Ureter (tissue), 1 donor: ENCODE results near the gene PRICKLE2. TPM values are rescaled to one million over a fixed set of nuclear protein-coding genes. Genes with fewer than 3 reads are reported as not detected.

Experiments used
- DNase-seq: peaks from one replicate; pipeline ENCODE4 v3.0.0-alpha.2; 2020; ENCODE audit warnings: low spot score
- total RNA-seq: library from RNA; stranded (reverse); gene quantifications from one replicate; pipeline ENCODE4 v1.2.4, GENCODE V29; 2023
- donor health status: DM: yes; HTN: yes; CAD: no.

Gene PRICKLE2
- total RNA-seq, 1 donor from 2014 or later: 43.7 TPM

DNA sequence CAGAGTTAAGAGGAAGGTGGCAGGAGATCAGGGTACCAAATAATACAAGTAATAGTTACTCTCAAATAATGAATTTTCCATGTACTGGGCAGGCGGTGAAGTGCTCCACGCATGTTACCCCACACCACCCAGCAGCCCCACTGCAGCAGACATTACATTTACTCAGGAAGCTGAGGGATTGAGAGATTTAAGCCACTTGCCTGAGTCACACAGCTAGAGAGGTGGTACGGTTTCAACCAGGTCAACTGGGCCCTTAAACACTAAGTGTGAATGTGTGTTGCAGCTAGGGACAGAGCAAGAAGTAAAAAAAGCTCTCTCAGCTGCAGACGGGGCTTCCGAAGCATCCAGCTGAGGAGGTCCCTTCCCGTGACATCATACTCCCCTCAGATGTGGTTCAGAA lies 91.3 kb downstream of the PRICKLE2 start:
- no peak for DNase-seq

DNA sequence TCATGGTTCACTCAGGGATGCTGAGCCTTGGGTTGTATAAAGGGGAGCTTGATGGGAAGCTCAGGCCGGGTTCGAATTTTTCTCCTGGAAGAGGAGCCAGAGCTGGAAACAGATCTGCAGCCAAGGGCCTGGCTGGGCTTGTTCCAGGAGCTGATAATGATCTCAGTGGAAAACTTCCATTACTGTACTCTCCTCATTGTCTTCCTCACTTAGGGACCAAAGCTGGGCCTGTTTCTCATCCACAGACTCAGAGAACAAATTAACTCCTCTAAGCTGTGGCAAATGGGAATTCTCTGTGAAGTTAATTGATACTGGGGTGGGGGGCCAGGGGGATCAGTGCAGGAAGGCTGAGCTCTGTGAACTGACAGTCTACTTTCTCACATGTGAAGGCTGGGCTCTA lies 92.0 kb downstream of the PRICKLE2 start:
- no peak for DNase-seq

DNA sequence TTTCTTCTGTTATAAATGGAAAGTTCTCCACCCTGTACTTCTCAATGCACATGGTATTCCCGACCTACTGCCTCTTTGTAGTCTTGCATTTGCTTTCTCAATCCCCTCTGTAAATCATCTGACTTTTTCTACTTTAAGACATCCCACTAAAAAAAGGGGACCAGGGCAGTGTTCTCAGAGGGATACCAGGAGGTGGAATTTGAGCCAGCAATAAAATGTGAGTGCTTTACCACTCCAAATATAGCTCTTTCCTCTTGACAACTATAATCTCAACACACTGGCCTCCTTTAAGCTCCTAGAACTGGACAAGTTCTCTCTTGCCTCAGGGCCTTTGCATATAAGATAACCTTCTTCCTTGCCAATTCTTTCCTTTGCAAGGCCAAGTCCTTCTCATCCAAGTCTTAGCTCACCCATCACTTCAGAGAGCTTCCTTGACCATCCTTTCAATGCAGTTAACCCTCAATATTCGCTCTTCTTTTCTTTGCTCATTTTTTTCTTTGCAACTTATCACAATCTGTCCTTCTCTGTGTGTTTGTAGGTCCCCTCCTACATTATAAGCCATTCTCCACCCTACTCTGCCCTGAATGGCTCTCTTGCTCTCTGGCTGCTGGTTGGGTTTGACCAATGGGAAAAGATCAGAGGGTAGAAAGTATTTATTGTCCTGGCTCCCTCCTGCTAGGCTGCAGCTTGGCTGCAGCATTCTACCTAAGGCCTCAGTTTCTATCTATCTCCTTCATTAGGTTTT lies 93.4 kb downstream of the PRICKLE2 start:
- DNase-seq: no peak

DNA sequence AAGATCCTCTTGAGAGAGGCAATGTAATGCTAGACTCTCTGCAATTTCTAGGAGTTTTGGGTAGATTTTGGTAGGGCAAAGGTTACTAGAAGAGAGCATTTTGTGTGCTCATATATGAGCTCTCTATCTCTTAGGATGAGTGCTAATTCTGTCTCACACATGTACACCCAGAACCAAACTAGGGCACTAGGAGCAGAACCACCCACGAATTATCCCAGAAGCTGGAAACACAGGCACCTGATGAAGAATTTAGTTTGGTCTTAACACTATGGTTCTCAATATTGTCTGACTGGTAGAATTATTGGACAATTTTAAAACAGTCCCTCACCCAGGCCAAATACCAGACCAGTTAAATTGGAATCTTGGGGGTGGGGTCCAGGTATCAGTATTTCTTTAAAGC lies 94.8 kb downstream of the PRICKLE2 start:
- no peak for DNase-seq

DNA sequence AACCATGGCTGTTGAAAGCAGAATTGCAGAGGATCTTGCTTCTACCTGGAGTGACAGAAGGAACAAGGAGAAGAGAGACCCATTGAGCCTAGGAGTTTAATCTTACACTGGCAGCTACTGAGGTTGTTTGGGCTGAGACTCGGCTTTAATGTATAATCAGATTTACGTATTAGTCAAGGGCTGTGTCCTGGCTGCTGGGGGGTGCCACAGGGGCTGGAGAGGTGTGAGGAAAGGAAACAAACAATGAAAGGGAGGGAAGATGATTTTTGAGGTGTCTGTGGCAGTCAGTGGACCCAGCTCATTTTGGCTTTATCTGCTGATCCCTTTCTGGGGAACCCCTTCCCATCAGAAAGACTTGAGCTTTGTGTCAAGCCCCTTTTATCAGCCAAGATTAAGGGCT lies 95.7 kb downstream of the PRICKLE2 start:
- DNase-seq: no peak

DNA sequence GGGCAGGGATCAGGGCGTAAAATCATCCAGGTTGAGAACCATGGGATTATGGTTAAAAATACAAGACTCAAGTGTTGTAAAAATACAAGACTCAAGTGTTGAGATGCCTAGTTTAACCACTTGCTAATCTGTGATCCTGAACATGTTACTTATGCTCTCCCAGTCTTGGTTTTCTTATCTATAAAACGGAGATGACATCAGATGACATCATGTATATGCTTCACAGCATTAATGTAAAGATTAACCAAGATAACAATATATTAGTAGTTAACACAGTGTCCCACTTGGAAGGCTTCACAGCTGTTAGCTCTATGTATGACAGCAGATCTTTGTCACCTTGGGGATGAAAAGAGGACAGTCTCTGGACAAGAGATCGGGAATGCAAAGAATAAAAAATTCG lies 96.2 kb downstream of the PRICKLE2 start:
- DNase-seq: no peak

DNA sequence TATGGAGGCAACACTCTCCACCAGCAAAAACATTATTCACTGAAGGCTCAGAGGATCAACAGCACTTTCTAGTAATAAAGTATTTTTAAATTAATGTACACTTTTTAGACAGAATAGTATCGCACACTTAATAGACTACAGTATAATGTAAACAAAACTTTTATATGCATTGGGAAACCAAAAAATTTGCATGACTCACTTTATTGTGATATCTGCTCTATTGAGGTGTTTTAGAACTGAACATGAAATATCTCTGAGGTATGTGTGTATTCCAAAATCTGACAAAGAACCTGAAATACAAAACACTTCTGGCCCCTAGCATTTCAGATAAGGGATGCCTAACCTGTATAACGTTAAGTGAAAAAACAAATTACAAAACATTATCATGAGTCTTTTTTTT lies 99.7 kb downstream of the PRICKLE2 start:
- no peak for DNase-seq

DNA sequence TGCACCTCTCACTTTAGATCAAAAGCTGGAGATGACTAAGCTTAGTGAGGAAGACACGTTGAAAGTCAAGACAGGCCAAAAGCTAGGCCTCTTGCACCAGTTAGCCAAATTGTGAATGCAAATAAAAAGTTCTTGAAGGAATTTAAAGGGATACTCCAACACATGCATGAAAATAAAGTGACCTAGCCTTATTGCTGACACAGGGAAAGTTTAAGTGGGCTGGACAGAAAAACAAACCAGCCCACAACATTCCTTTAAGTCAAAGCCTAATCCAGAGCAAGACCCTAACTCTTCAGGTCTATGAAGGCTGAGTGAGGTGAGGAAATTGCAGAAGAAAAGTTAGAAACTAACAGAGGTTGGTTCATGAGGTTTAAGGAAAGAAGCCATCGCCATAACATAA lies 101.3 kb downstream of the PRICKLE2 start:
- DNase-seq: no peak

DNA sequence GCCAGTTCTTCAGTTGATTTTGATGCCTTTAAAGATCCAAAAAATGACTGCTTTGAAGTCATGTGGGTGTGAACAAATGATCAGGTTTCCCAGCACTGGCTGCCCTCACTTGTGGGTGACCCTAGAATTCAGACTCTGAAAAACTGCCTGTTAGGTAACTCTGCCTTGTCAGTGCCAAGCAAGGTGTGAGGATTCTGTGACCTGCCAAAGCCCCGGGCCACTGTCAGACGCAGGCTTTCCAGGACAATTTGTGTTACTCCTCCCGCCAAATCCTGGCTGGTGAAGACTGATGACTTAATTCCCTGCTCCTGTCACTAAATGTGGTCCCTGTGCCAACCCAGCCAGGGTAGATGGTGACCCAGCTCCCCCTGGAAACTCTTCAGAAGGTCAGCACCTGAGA lies 102.8 kb downstream of the PRICKLE2 start:
- no peak for DNase-seq

DNA sequence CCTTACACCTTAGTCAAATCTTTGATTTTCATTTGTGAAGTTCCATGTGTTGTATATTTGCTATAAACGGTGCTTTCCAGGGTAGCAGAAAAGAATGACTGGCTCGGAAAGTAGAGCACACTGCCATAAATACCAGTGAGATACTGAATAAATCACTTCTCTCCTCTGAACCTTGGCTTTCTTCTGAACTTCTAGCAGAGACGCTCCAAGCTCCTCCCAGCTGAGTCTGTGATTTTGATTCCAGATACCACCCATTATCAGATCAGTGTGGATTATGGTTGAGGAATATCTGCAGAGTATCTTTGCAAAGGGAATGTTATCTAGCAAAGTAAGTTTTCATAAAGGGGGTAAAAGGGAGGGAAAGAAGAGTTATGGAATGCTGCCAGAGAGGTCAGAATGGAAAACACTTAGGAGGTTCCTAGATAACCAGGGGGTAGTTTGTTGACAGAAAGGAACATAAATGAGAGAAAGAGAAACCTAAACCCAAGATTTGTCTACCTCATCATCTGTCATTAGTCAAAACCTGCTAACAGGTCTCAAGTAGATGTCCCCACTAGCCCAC lies 103.4 kb downstream of the PRICKLE2 start:
- no peak for DNase-seq

DNA sequence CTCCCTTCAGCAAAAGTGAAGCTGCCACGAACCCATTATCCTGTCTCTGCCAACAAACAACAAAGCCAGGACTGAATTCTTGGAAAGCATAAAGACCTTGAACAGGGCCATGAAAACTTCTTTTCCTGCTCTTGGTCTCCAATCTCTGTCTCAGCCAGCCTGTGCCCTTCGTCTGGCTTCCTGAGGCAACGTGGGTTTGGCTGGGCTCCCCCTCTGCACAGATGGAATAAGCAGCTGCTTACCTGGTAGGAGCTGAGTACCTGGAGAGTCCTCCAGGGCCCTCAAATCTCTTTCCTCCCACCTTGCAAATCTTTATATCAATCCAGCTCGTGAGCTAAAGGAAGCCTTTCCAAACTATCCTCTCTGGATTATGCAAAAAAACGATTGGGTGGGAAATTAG lies 104.4 kb downstream of the PRICKLE2 start:
- DNase-seq: no peak

DNA sequence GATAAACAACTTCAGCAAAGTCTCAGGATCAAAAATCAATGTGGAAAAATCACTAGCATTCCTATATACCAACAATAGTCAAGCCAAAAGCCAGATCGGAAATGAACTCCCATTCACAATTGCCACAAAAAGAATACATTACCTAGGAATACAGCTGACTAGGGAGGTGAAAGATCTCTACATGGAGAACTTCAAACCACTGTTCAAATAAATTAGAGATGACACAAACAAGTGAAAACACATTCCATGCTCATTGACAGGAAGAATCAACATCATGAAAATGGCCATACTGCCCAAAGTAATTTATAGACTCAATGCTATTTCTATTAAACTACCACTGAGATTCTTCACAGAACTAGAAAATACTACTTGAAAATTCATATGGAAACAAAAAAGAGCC lies 107.8 kb downstream of the PRICKLE2 start:
- DNase-seq: no peak

DNA sequence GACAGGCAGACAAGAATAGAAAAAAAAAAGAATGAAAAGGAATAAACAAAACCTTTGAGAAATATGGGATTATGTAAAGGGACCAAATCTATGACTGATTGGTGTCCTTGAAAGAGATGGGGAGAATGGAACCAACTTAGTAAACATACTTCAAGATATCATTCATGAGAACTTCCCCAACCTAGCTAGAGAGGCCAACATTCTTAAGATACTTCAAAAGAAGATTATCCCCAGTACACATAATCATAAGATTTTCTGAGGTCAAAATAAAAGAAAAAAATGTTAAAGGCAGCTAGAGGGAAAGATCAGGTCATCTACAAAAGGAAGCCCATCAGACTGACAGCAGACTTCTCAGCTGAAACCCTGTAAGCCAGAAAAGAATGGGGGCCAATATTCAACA lies 110.6 kb downstream of the PRICKLE2 start:
- no peak for DNase-seq

DNA sequence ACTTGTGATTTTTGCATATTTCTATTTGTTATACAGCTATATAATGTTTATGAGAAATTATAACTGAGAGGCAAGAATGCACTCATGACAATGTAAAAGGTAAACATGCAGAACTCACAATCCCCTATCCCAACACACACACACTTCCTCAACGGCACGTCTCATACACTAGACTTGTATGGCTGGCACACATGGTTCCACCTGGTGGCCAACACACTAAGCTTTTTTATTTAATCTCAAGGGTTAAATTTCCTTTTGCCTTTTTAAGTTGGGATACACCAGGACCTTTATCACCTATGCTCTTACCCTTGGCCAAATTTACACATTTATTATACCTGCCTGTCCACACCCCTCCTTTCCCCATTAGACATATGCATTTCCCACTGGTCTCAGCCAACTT lies 113.4 kb downstream of the PRICKLE2 start:
- DNase-seq: no peak

DNA sequence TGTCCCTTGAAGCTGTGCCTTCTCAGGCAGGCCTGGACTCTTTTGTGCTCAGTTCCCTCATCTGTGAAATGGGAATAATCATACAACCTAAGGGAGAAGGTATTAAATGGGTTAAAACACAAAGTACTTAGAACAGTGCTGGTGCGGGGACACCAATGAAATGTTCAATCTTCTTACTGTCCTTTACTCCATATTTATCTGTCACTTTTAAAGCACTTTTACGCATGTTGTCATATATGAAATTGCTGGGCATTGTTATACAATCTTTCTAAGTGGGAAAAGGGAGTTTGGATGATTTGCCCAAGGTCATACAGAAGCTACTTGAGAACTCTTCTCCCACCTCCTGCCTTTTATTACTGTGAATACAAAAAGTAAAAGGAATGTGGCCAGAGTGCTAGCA lies 114.2 kb downstream of the PRICKLE2 start:
- DNase-seq: no peak

DNA sequence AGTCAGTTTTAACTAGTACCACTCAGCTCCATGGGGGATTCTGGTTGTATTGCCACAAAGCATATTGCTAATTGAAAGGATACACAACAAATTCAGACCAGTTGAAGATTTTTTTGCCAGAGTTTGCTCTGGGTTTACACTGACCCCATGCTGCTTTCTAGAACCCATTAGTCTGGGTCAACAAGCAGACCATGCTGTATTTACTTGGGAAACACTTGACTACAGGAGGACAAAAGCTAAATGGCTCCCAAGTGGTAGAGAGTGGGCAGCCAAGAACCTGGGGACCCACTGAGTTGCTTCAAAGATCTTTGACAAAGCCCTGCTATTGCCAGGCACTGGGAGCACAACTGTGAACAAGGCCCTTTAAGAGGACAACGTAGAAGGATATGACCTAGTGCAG lies 115.2 kb downstream of the PRICKLE2 start:
- DNase-seq: no peak

DNA sequence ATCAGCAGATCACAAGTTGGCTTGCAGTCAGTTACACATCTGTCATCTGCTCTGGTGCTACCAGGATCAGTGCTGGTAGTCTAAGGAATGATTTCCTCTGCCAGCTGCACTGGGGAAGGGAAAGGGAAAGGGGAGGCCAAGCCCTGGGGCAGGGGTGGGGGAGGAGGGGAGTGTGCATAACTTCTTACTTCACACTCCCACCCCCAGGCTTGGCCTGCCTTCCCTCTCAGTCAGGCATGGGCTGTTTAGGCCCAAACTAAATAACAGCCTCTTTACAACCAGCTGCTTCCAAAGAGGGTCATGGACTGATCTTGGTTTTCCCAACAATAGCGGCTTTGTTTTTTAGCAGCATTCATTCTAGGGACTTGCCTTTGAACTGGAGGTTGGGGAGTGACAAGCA lies 115.8 kb downstream of the PRICKLE2 start:
- DNase-seq: no peak

DNA sequence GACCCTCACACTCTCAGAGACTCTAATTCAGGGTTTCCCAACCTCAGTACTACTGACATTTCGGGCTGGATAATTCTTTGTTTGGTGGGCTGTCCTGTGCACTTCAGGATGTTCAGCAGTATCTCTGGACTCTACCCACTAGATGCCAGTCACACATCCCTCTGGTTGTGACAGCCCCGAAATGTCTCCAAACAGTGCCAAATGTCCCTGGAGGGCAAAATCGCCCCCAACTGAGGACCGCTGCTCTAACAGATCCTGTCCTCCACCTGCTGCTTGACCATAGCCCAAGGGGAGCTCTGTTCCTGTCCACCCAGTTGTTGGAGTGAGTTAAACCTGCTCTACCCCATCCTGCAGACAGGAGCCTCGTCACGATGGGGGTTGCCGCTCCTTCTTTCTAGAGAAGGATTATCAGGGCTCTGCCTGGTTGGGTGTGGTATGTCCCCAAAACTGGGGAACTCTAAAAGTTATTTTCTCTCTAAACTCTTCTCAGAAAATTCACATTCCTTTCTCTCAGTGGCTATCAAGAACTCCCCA lies 116.4 kb downstream of the PRICKLE2 start:
- DNase-seq: no peak

DNA sequence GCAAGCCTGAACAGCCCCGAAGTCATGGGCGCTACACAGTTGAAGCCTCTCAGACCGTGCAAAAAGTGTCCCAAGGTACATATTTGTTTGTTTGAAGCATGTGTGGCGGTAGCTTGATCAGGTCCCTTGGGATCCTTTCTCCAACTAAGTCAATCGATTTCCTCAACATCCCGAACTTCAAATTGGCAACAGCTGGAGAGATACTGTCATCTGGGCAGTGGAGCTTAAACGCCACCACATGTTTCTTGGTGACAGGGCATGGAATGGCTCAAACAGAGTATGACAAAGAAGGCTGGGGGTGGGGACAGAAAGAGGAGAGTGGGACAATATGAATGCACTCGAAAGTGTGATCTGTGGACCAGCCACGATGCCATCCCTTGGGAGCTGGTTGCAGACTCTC lies 117.0 kb downstream of the PRICKLE2 start:
- no peak for DNase-seq

DNA sequence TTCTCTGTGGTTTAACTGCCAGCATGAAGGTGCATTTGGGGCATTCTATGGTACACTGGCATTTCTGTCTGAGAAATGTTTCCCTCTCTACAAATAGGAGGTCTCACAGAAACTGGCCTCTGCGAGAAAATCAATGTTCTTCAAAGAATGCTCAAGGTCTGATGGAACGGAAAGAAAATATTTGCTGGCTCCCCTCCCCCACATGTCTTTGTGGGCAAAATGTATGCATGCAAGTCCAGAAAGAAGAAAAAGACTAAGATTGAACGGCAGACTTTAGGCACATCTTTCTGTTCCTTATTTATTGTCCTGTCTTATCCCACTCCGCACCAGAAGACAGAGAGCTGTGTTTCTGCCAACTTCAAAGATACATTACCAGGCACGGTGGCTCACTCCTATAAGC lies 118.1 kb downstream of the PRICKLE2 start:
- no peak for DNase-seq

DNA sequence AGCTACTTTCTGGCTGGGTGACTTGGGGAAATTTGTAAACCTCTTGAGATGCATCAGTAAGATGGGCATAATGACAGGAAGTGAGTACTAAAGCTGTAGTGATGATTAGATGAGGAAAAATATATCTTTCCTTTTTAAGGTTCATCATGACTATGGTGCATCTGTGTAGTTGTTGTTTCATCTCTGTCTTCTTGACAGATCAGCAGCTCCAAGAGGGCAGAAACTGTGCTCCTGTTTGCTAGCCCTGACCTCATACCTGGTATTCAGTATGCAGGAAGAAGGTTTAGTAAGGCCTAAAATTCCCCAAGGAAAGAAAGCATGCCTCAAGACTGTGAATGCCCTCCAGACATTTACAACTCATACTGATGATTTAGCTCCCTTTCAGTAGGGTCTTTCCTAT lies 119.5 kb downstream of the PRICKLE2 start:
- DNase-seq: no peak

DNA sequence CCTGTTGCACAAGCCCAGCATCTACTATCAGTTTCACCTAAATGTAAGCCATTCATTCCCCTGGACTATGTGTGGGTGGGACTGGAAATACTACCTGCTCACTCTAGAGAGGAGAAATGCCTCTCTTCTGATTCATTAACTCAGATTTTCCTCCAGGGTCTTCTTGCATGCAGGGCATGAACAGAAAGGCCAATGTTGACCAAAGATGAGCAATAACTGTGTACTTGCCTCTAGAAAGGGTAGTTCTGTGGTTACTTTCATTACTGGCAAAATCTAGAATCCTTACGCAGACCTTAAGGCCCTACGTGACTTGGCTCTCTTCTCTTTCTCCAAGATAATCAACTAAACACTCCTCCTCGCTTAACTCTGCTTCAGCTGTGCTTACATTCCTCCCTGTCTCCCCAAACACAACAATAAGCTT lies 120.6 kb downstream of the PRICKLE2 start:
- DNase-seq: no peak

DNA sequence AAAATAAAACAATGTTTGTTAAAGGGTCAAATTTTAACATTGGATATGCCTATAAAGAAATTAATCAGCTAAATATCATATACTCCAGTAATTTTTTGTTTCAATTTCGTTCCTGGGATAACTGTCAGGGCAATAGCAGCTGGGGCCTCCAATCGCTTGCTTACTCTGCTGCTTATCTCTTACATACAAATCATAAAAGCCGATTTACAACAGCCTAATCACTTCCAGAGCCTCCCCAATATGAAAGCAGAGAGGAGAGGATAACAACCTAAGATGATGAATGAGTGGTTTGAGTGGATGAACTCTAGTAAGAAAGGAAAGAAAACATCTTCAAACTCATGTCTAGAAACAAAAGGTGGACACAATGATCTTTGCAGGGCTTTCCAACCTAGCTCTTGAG lies 121.3 kb downstream of the PRICKLE2 start:
- no peak for DNase-seq

DNA sequence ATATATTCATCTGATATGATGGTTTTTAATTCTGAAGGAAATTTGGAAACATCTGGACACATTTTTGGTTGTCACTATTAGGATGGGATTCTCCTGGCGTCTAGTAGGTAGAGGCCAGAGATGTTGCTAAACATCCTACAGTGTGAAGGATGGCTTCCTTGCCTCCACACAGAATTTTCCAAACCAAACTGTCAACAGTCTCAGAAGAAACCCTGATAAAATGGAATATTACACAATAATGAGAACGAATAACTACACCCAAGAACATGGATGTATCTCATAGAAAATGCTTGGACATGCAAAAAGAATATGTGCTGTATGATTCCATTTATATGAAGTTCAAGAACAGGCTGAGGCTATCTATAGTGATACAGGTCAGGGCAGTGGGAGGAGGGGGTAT lies 122.1 kb downstream of the PRICKLE2 start:
- DNase-seq: no peak
